Gastrocnemius medialis (tissue), 4 donors: ENCODE data around the gene CDH20.

Source experiments
- CTCF ChIP-seq, 5 experiments: fragments of 450-650 bp in 3 of 5; fragments of 200-600 bp in 2 of 5; sonication (generic) in 2 of 5; IDR thresholded peaks in 4 of 5; conservative IDR thresholded peaks in 1 of 5; 1 replicate in 4 of 5; 2 replicates in 1 of 5; pipeline ENCODE4 v1.5.1; 2016 to 2019; ENCODE audit warnings: antibody characterized with exemption in 5 of 5, mild to moderate bottlenecking in 3 of 5, moderate library complexity in 3 of 5
- POLR2A ChIP-seq, 2 donors: fragments of 450-650 bp; IDR thresholded peaks; one replicate each; pipeline ENCODE4 v1.6.1; 2017; ENCODE audit warnings: antibody characterized with exemption in 2 of 2, mild to moderate bottlenecking in 2 of 2, moderate library complexity in 2 of 2

DNA sequence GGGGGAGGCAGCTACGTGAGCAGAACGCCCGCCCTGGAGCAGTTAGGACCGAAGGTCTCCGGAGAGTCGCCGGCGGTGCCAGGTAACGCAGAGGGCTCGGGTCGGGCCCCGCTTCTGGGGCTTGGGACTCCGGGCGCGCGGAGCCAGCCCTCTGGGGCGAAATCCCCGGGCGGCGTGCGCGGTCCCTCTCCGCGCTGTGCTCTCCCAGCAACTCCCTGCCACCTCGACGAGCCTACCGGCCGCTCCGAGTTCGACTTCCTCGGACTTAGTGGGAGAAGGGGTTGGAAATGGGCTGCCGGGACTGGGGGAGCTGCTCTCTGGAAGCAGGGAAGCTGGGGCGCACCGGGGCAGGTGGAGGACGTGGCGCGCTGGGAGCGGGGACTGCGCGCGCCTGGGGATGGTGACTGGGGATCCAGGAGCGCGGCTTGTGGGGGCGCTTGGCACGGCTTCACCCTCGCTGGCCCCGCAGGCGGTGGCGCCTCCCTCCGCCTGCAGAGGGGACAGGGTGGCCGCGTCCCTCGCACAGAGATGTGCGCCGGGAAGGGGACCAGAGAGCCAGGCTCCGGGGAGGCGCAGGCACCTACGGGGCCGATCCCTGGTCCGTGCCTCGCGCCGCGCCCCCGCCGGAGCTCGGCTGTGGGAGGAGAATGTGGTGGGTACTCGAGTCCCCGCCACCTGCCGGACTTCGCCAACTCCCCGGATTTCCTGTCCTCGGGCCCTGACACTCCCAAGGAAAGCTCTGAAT, 688 bp downstream of the CDH20 start:
- TF ChIP-seq CTCF (IDR thresholded peaks at IDR 0.05 in 4 of 5, conservative IDR thresholded peaks at IDR 0.05 in 1 of 5): no peak
- no peak for TF ChIP-seq POLR2A (IDR thresholded peaks at IDR 0.05)
